Transverse colon (tissue), 4 donors: ENCODE results near the gene MUL1. TPM values are rescaled to one million over a fixed set of nuclear protein-coding genes. Genes with fewer than 3 reads are reported as not detected.
"Not testable (repeated sequence)": the region's sequence is repeated elsewhere in the genome, so short reads cannot be mapped to it uniquely, and the experiment has no call there.

Experiments
- DNase-seq: peaks from one replicate; pipeline ENCODE4 v3.0.0-alpha.2; 2019
- H3K27ac ChIP-seq, 4 donors: fragments of 200-600 bp; sonication (generic); 2 replicates each; pipeline ENCODE4 v1.5.1; 2016 to 2018; ENCODE audit warnings: inconsistent platforms in 4 of 4
- H3K27me3 ChIP-seq: fragments of 200-600 bp; sonication (generic); 2 replicates; pipeline ENCODE4 v1.5.1; 2017; ENCODE audit warnings: inconsistent platforms
- H3K36me3 ChIP-seq, 4 donors: fragments of 200-600 bp; sonication (generic); 2 replicates each; pipeline ENCODE4 v1.5.1; 2017 to 2019; ENCODE audit warnings: inconsistent platforms in 4 of 4
- H3K4me1 ChIP-seq, 4 donors: fragments of 200-600 bp; sonication (generic); 2 replicates each; pipeline ENCODE4 v1.5.1; 2017 to 2020; ENCODE audit warnings: inconsistent platforms in 4 of 4
- H3K4me3 ChIP-seq, 4 donors: fragments of 200-600 bp; sonication (generic); 1 replicate in 1 of 4; 2 replicates in 3 of 4; pipeline versions ENCODE4 v1.5.1 to v1.6.1; 2017 to 2019; ENCODE audit warnings: inconsistent platforms in 4 of 4
- H3K9me3 ChIP-seq, 2 donors: fragments of 200-600 bp; sonication (generic); 2 replicates each; pipeline ENCODE4 v1.5.1; 2017 to 2019; ENCODE audit warnings: inconsistent platforms in 2 of 2
- CTCF ChIP-seq, 5 experiments: fragments of 200-600 bp in 3 of 5; fragments of 450-650 bp in 2 of 5; sonication (generic) in 3 of 5; IDR thresholded peaks; 1 replicate in 2 of 5; 2 replicates in 3 of 5; pipeline ENCODE4 v1.5.1; 2016 to 2017; ENCODE audit warnings: antibody characterized with exemption in 5 of 5, inconsistent platforms in 3 of 5, mild to moderate bottlenecking in 2 of 5, moderate library complexity in 1 of 5
- EP300 ChIP-seq: sonication (generic); formaldehyde crosslinking; IDR thresholded peaks from one replicate; pipeline ENCODE4 v1.6.1; 2017; ENCODE audit warnings: antibody characterized with exemption, low read depth
- POLR2A ChIP-seq: fragments of 450-650 bp; IDR thresholded peaks from one replicate; pipeline ENCODE4 v1.6.1; 2016; ENCODE audit warnings: antibody characterized with exemption, mild to moderate bottlenecking, moderate library complexity
- POLR2AphosphoS5 ChIP-seq, 3 donors: sonication (generic); formaldehyde crosslinking; IDR thresholded peaks; one replicate each; pipeline ENCODE4 v1.6.1; 2016; ENCODE audit warnings: antibody characterized with exemption in 3 of 3
- WGBS, 2 donors: methylation state at CpG; one replicate each; pipeline ENCODE4 v1.1.5; 2018; ENCODE audit warnings: low coverage in 1 of 2; 5-methylcytosine and 5-hydroxymethylcytosine counted together
- in situ Hi-C, 4 donors: fragments of 200-750 bp; cut with MboI; loops; one replicate each; pipeline versions ENCODE4 v1.15.0 to v1.15.1; 2017; ENCODE audit warnings: low sequenced_read_pairs in 3 of 4, low pct_ligation_motif_present in 1 of 4, low pct_unique_long_range_greater_than_20kb in 1 of 4
- intact Hi-C: fragments of 100-400 bp; cut with DNase I; formaldehyde crosslinking; loops from one replicate; pipeline ENCODE4 v1.15.1; 2023; ENCODE audit warnings: low total_unique reads
- total RNA-seq, 4 donors: library from RNA; depleted of rRNA; stranded (reverse); fragments of >200 nt; gene quantifications; one replicate each; pipeline ENCODE4 v1.1.0, GENCODE V29; 2016

The MUL1 gene
- total RNA-seq, 4 donors from 2014 or later: 21.9 to 53.9 (median 43.9) TPM

- H3K27ac ChIP-seq: no peak overlapping the region
- no peaks in the 10 kb centered on the region for H3K9me3 ChIP-seq
- peaks cover 0 to 3% (median under 1%) of the 10 kb centered on the region in 4 donors for H3K4me1 ChIP-seq
- TF ChIP-seq POLR2AphosphoS5 (IDR thresholded peaks at IDR 0.05): no peak
- no peak for TF ChIP-seq EP300
- no peak for TF ChIP-seq CTCF (IDR thresholded peaks at IDR 0.05)
- H3K36me3 ChIP-seq: peaks cover 0 to 43% (median 19%) of the 10 kb centered on the region in 4 donors
- intact Hi-C loops: loop anchor here (5.0 to 10.0 kb wide), 3 partner anchors 122 to 585 kb away; no protein-coding TSS in a partner anchor
- DNase-seq: no peak
- WGBS, 2 donors: 90 to 93% methylated on average over 3 to 14 of the region's 14 CpGs
- no peak overlapping the region for H3K4me3 ChIP-seq
- in situ Hi-C loops: loop anchor here (10.0 kb wide), 4 partner anchors 65 to 585 kb away; no protein-coding TSS in a partner anchor
- H3K27me3 ChIP-seq: no peaks in the 10 kb centered on the region
These were observed 8.2 kb downstream of the MUL1 start for GRCh38 chr1:20499718-20500117.

- no peak for DNase-seq
- in situ Hi-C loops: loop anchor here (10.0 kb wide), 4 partner anchors 64 to 584 kb away; no protein-coding TSS in a partner anchor
- intact Hi-C loops: loop anchor here (5.0 to 10.0 kb wide), 3 partner anchors 122 to 584 kb away; no protein-coding TSS in a partner anchor
- H3K4me1 ChIP-seq: peaks cover 0 to 5% (median 1%) of the 10 kb centered on the region in 4 donors
- H3K36me3 ChIP-seq: peaks cover 0 to 43% (median 19%) of the 10 kb centered on the region in 4 donors
- no peak overlapping the region for H3K4me3 ChIP-seq
- H3K27me3 ChIP-seq: no peaks in the 10 kb centered on the region
- WGBS, 2 donors: 89 to 90% methylated on average over 2 to 5 of the region's 5 CpGs
- H3K27ac ChIP-seq: no peak overlapping the region
- H3K9me3 ChIP-seq: no peaks in the 10 kb centered on the region
- TF ChIP-seq POLR2AphosphoS5 (IDR thresholded peaks at IDR 0.05) (no peak), CTCF (IDR thresholded peaks at IDR 0.05) (no peak), EP300 (no peak), POLR2A (no peak)
These were observed 8.8 kb downstream of the MUL1 start for GRCh38 chr1:20499105-20499504.

- TF ChIP-seq POLR2A (no peak), POLR2AphosphoS5 (IDR thresholded peaks at IDR 0.05) (no peak), EP300 (no peak), CTCF (IDR thresholded peaks at IDR 0.05) (no peak)
- WGBS, 2 donors: 89% methylated on average over 7 of the region's 7 CpGs; no CpG with 5 or more reads in 1 of the 2 donors
- Histone ChIP-seq H3K27me3 (no peaks in the 10 kb centered on the region), H3K4me1 (peaks cover 0 to 12% (median 7%) of the 10 kb centered on the region in 4 donors), H3K4me3 (no peak overlapping the region), H3K9me3 (no peaks in the 10 kb centered on the region), H3K27ac (no peak overlapping the region), H3K36me3 (peaks cover 0 to 42% (median 19%) of the 10 kb centered on the region in 4 donors)
- in situ Hi-C loops (loop anchor here (10.0 kb wide), 4 partner anchors 63 to 583 kb away; no protein-coding TSS in a partner anchor), intact Hi-C loops (loop anchor here (5.0 to 10.0 kb wide), 3 partner anchors 121 to 583 kb away; no protein-coding TSS in a partner anchor)
- no peak for DNase-seq
These were observed 9.8 kb downstream of the MUL1 start for GRCh38 chr1:20498116-20498515.

- no peak overlapping the region for H3K27ac ChIP-seq
- intact Hi-C loops: loop anchor here (5.0 to 10.0 kb wide), 3 partner anchors 120 to 583 kb away; no protein-coding TSS in a partner anchor
- H3K4me3 ChIP-seq: no peak overlapping the region
- DNase-seq: no peak
- no peaks in the 10 kb centered on the region for H3K27me3 ChIP-seq
- in situ Hi-C loops: loop anchor here (10.0 kb wide), 4 partner anchors 63 to 583 kb away; no protein-coding TSS in a partner anchor
- 42 to 53% methylated on average over 6 of the region's 6 CpGs for WGBS, 2 donors
- H3K9me3 ChIP-seq: no peaks in the 10 kb centered on the region
- peaks cover 0 to 36% (median 18%) of the 10 kb centered on the region in 4 donors for H3K36me3 ChIP-seq
- TF ChIP-seq EP300 (no peak), POLR2A (no peak), CTCF (IDR thresholded peaks at IDR 0.05) (no peak), POLR2AphosphoS5 (IDR thresholded peaks at IDR 0.05) (no peak)
- peaks cover 0 to 12% (median 7%) of the 10 kb centered on the region in 4 donors for H3K4me1 ChIP-seq
These were observed 10.4 kb downstream of the MUL1 start for GRCh38 chr1:20497506-20497905.

- not testable (repeated sequence) for H3K27ac ChIP-seq, DNase-seq, H3K4me3 ChIP-seq, H3K27me3 ChIP-seq, H3K9me3 ChIP-seq
- peaks cover 0 to 12% (median 7%) of the 10 kb centered on the region in 4 donors for H3K4me1 ChIP-seq
- WGBS, 2 donors: 40 to 83% methylated on average over 1 to 12 of the region's 12 CpGs
- intact Hi-C loops (loop anchor here (5.0 to 10.0 kb wide), 3 partner anchors 120 to 582 kb away; no protein-coding TSS in a partner anchor), in situ Hi-C loops (loop anchor here (10.0 kb wide), 4 partner anchors 62 to 582 kb away; no protein-coding TSS in a partner anchor)
- peaks cover 0 to 29% (median 14%) of the 10 kb centered on the region in 4 donors for H3K36me3 ChIP-seq
These were observed 11.1 kb downstream of the MUL1 start for GRCh38 chr1:20496725-20497383.
